SK-N-SH (cell line): ENCODE results near the gene GAPVD1. TPM values are rescaled to one million over a fixed set of nuclear protein-coding genes. Genes with fewer than 3 reads are reported as not detected.

Experiments
- CTCF ChIA-PET: fragments of 300-600, 350-600 bp; formaldehyde crosslinking; extraction: SDS; loops from one replicate; lab custom pipeline; 2021; lab: Yijun Ruan, JAX
- POLR2A ChIA-PET: fragments of 350-600 bp; sonication (Branson Sonifier 250); formaldehyde crosslinking; extraction: SDS; loops from one replicate; lab custom pipeline; 2020; ENCODE audit warnings: antibody characterized with exemption, inconsistent platforms; lab: Yijun Ruan, JAX
- DNase-seq: peaks from one replicate; pipeline ENCODE4 v3.0.0; 2012
- H2AFZ ChIP-seq: fragments of 200-600 bp; sonication (generic); 2 replicates; pipeline ENCODE4 v1.8.1; 2016; ENCODE audit warnings: antibody characterized with exemption, mild to moderate bottlenecking, low read depth
- H3F3A ChIP-seq: fragments of 200-600 bp; sonication (generic); replicated peaks from 2 replicates; pipeline ENCODE3; 2016; ENCODE audit warnings: antibody characterized with exemption, mild to moderate bottlenecking; ENCODE audit not compliant: insufficient read depth
- H3K27ac ChIP-seq, 2 experiments: fragments of 200-500 bp in 1 of 2; fragments of 200-600 bp in 1 of 2; sonication (Bioruptor generic) in 1 of 2; sonication (generic), shearing (Covaris generic) in 1 of 2; 2 replicates each; pipeline versions ENCODE4 v1.5.1 to v1.6.1; 2014 to 2016; ENCODE audit warnings: low read depth in 2 of 2, inconsistent platforms in 1 of 2, low read length in 1 of 2, mild to moderate bottlenecking in 1 of 2, mixed read lengths in 1 of 2
- H3K27me3 ChIP-seq: fragments of 200-600 bp; sonication (generic), shearing (Covaris generic); 2 replicates; pipeline ENCODE4 v1.6.1; 2016; ENCODE audit warnings: mixed run types; ENCODE audit not compliant: insufficient read depth
- H3K36me3 ChIP-seq, 2 experiments: fragments of 200-500 bp in 1 of 2; fragments of 200-600 bp in 1 of 2; sonication (Bioruptor generic) in 1 of 2; sonication (generic) in 1 of 2; replicated peaks in 1 of 2; 2 replicates each; pipeline versions ENCODE3 to v1.5.1; 2014 to 2016; ENCODE audit warnings: low read length in 1 of 2, mild to moderate bottlenecking in 1 of 2; ENCODE audit not compliant: insufficient read depth in 2 of 2, control insufficient read depth in 1 of 2
- H3K4me1 ChIP-seq, 2 experiments: fragments of 200-500 bp in 1 of 2; fragments of 200-600 bp in 1 of 2; sonication (Bioruptor generic) in 1 of 2; sonication (generic), shearing (Covaris generic) in 1 of 2; 2 replicates each; pipeline versions ENCODE4 v1.5.1 to v1.6.1; 2014 to 2016; ENCODE audit warnings: low read depth in 1 of 2, low read length in 1 of 2, mixed run types in 1 of 2; ENCODE audit not compliant: insufficient read depth in 2 of 2, control insufficient read depth in 1 of 2
- H3K4me2 ChIP-seq: fragments of 200-600 bp; sonication (generic), shearing (Covaris generic); 2 replicates; pipeline ENCODE4 v1.6.1; 2017; ENCODE audit warnings: mixed run types
- H3K4me3 ChIP-seq, 2 experiments: fragments of 200-500 bp in 1 of 2; fragments of 200-600 bp in 1 of 2; sonication (Bioruptor generic) in 1 of 2; sonication (generic), shearing (Covaris generic) in 1 of 2; 2 replicates each; pipeline versions ENCODE4 v1.5.1 to v1.8.1; 2014 to 2016; ENCODE audit warnings: low read depth in 2 of 2, inconsistent platforms in 1 of 2, low read length in 1 of 2, mild to moderate bottlenecking in 1 of 2, mixed read lengths in 1 of 2, moderate library complexity in 1 of 2
- H3K79me2 ChIP-seq: fragments of 200-600 bp; sonication (generic); 2 replicates; pipeline ENCODE4 v1.8.1; 2017; ENCODE audit warnings: mild to moderate bottlenecking; ENCODE audit not compliant: insufficient read depth
- H3K9ac ChIP-seq: fragments of 200-600 bp; sonication (generic); 2 replicates; pipeline ENCODE4 v1.6.1; 2017; ENCODE audit warnings: mixed run types
- H3K9me2 ChIP-seq: fragments of 200-600 bp; sonication (generic); 2 replicates; pipeline ENCODE4 v1.6.1; 2017; ENCODE audit warnings: mixed run types
- H3K9me3 ChIP-seq: fragments of 200-600 bp; sonication (generic); 2 replicates; pipeline ENCODE4 v1.6.1; 2017; ENCODE audit warnings: mixed run types, mild to moderate bottlenecking, moderate library complexity
- H4K20me1 ChIP-seq: fragments of 200-600 bp; sonication (generic); 2 replicates; pipeline ENCODE4 v1.6.1; 2017; ENCODE audit warnings: mild to moderate bottlenecking, mixed run types; ENCODE audit not compliant: insufficient read depth
- CHD2 ChIP-seq: fragments of 150-350 bp; IDR thresholded peaks from 2 replicates; pipeline ENCODE4 v1.6.1; 2018; ENCODE audit warnings: low read length; ENCODE audit not compliant: partially characterized antibody
- FOSL2 ChIP-seq: IDR thresholded peaks from 2 replicates; pipeline ENCODE4 v1.4.0; 2012; ENCODE audit warnings: low read depth, mild to moderate bottlenecking, moderate library complexity, borderline replicate concordance
- FOXJ3 ChIP-seq: sonication (generic); formaldehyde crosslinking; IDR thresholded peaks from 2 replicates; pipeline ENCODE4 v1.5.1; 2020; ENCODE audit warnings: mild to moderate bottlenecking, missing genetic modification reagents
- FOXM1 ChIP-seq: IDR thresholded peaks from 2 replicates; pipeline ENCODE4 v1.4.0; 2012; ENCODE audit warnings: low read depth, mild to moderate bottlenecking
- GABPA ChIP-seq: IDR thresholded peaks from 2 replicates; pipeline ENCODE4 v1.4.0; 2012; ENCODE audit warnings: low read depth, mild to moderate bottlenecking
- GATA2 ChIP-seq: sonication (generic); formaldehyde crosslinking; IDR thresholded peaks from 2 replicates; pipeline ENCODE4 v1.5.0; 2020; ENCODE audit warnings: mild to moderate bottlenecking, missing genetic modification reagents
- IRF3 ChIP-seq: fragments of 150-350 bp; IDR thresholded peaks from 2 replicates; pipeline ENCODE4 v1.6.1; 2016; ENCODE audit warnings: mild to moderate bottlenecking, low read depth, low read length
- MXI1 ChIP-seq: IDR thresholded peaks from 2 replicates; pipeline ENCODE4 v1.6.1; 2012; ENCODE audit warnings: mild to moderate bottlenecking, low read depth, low read length, improper control_type of control experiment
- NRF1 ChIP-seq: IDR thresholded peaks from 2 replicates; pipeline ENCODE4 v1.6.1; 2012; ENCODE audit warnings: low read depth, mild to moderate bottlenecking, low read length
- PBX3 ChIP-seq: IDR thresholded peaks from 2 replicates; pipeline ENCODE4; 2012
- POLR2AphosphoS5 ChIP-seq: IDR thresholded peaks from 2 replicates; pipeline ENCODE4 v1.6.1; 2012; ENCODE audit warnings: low read depth, low read length
- RCOR1 ChIP-seq: fragments of 150-350 bp; IDR thresholded peaks from 2 replicates; pipeline ENCODE4 v1.6.1; 2017; ENCODE audit warnings: antibody characterized with exemption, low read length
- RFX5 ChIP-seq: IDR thresholded peaks from 2 replicates; pipeline ENCODE4 v1.6.1; 2012; ENCODE audit warnings: mild to moderate bottlenecking, improper control_type of control experiment, low read length
- RXRA ChIP-seq: IDR thresholded peaks from 2 replicates; pipeline ENCODE4 v1.4.0; 2012; ENCODE audit warnings: low read depth, mild to moderate bottlenecking, borderline replicate concordance
- SMC3 ChIP-seq: IDR thresholded peaks from 2 replicates; pipeline ENCODE4 v1.6.1; 2012; ENCODE audit warnings: low read depth, low read length, improper control_type of control experiment
- TAF1 ChIP-seq: IDR thresholded peaks from 2 replicates; pipeline ENCODE4 v1.6.1; 2012; ENCODE audit warnings: low read depth, mild to moderate bottlenecking, low read length, moderate library complexity, borderline replicate concordance
- TCF12 ChIP-seq: IDR thresholded peaks from 2 replicates; pipeline ENCODE4 v1.4.0; 2012
- USF1 ChIP-seq: IDR thresholded peaks from 2 replicates; pipeline ENCODE4 v1.4.0; 2012; ENCODE audit warnings: low read depth, borderline replicate concordance
- USF2 ChIP-seq: fragments of 150-350 bp; IDR thresholded peaks from 2 replicates; pipeline ENCODE4 v1.6.1; 2017; ENCODE audit warnings: antibody characterized with exemption, low read length, low read depth, borderline replicate concordance
- YY1 ChIP-seq: IDR thresholded peaks from 2 replicates; pipeline ENCODE4 v1.4.0; 2012; ENCODE audit warnings: low read depth, mild to moderate bottlenecking
- ZBTB33 ChIP-seq: IDR thresholded peaks from 2 replicates; pipeline ENCODE4 v1.4.0; 2012; ENCODE audit warnings: low read depth, borderline replicate concordance
- WGBS: methylation state at CpG from one replicate; pipeline ENCODE4 v1.1.6; 2017; ENCODE audit warnings: low lambda C conversion rate; 5-methylcytosine and 5-hydroxymethylcytosine counted together
- polyA plus RNA-seq, 3 experiments: library from polyadenylated mRNA; depleted of rRNA; stranded (reverse); fragments of >200 nt; gene quantifications; 2 replicates each; pipeline ENCODE4 v1.2.3, GENCODE V29; 2012

The GAPVD1 gene
- polyA plus RNA-seq, 1 of the 3 experiments (the other 2 are of a cell fraction): 10.5 TPM

GRCh38 chr9:125269014-125269397 lies 7.4 kb downstream of the GAPVD1 start:
- no peaks in the 10 kb centered on the region for H3K9me3 ChIP-seq
- no peak overlapping the region for H3K4me3 ChIP-seq
- H3K4me2 ChIP-seq: no peak overlapping the region
- H3K4me1 ChIP-seq: peaks cover 0 to 6% of the 10 kb centered on the region in 2 experiments; a peak in 1 of 4 replicates
- no peaks in the 10 kb centered on the region for H3K27me3 ChIP-seq
- no peak overlapping the region for H3K9ac ChIP-seq
- WGBS: 90% methylated on average over 1 of the region's 1 CpG
- ChIA-PET POLR2A (interaction anchor here (0.9 kb wide), 1 partner anchor 107 kb away, joined by 4 read pairs; no protein-coding TSS in a partner anchor), CTCF (interaction anchor here (1.0 to 2.0 kb wide), 2 partner anchors 13 to 31 kb away, joined by 4 to 5 read pairs; no protein-coding TSS in a partner anchor)
- no peak for DNase-seq
- no peak for TF ChIP-seq NRF1
- no peak for TF ChIP-seq TCF12
- no peak for TF ChIP-seq RCOR1
- TF ChIP-seq TAF1: no peak
- TF ChIP-seq MXI1: no peak
- no peak for TF ChIP-seq RXRA
- no peak for TF ChIP-seq USF2
- no peak for TF ChIP-seq GABPA
- TF ChIP-seq RFX5: no peak
- no peak for TF ChIP-seq SMC3
- TF ChIP-seq FOXM1: no peak
- TF ChIP-seq FOXJ3 (CRISPR knock-in tag): no peak
- TF ChIP-seq POLR2AphosphoS5: no peak
- TF ChIP-seq USF1: no peak
- no peak for TF ChIP-seq PBX3
- no peak for TF ChIP-seq YY1
- no peak overlapping the region for H2AFZ ChIP-seq
- peaks cover 4% of the 10 kb centered on the region; the same call in 1 of the 2 replicates for H4K20me1 ChIP-seq
- H3K27ac ChIP-seq: no peak overlapping the region
- H3K9me2 ChIP-seq: no peaks in the 10 kb centered on the region
- H3K36me3 ChIP-seq: no peaks in the 10 kb centered on the region
- H3F3A ChIP-seq: peaks cover 7% of the 10 kb centered on the region
- peaks cover 99% of the 10 kb centered on the region for H3K79me2 ChIP-seq

- peaks cover 13% of the 10 kb centered on the region; the same call in 1 of the 2 replicates for H4K20me1 ChIP-seq
- no peak overlapping the region for H3K4me3 ChIP-seq
- TF ChIP-seq GATA2: no peak
- TF ChIP-seq CHD2: no peak
- TF ChIP-seq FOSL2: no peak
- TF ChIP-seq IRF3: no peak
- TF ChIP-seq SMC3: no peak
- no peak for TF ChIP-seq TCF12
- TF ChIP-seq ZBTB33: no peak
- no peak for TF ChIP-seq MXI1
- DNase-seq: no peak
- WGBS: 96% methylated on average over 5 of the region's 5 CpGs
- H3K9me2 ChIP-seq: no peaks in the 10 kb centered on the region
- no peak overlapping the region for H3K9ac ChIP-seq
- POLR2A ChIA-PET: no interaction called here
- H2AFZ ChIP-seq: no peak overlapping the region
- no peaks in the 10 kb centered on the region for H3K9me3 ChIP-seq
- H3K36me3 ChIP-seq: no peaks in the 10 kb centered on the region
- no peak overlapping the region for H3K4me2 ChIP-seq
- H3K4me1 ChIP-seq: peaks cover 0 to 6% of the 10 kb centered on the region in 2 experiments; a peak in 1 of 4 replicates
- H3K79me2 ChIP-seq: peaks cover 100% of the 10 kb centered on the region
- peaks cover 7% of the 10 kb centered on the region for H3F3A ChIP-seq
- H3K27me3 ChIP-seq: no peaks in the 10 kb centered on the region
- no peak overlapping the region for H3K27ac ChIP-seq
- CTCF ChIA-PET: no interaction called here
These were observed 9.5 kb downstream of the GAPVD1 start for GRCh38 chr9:125271081-125271480.
